ENCODE data around the gene CHST11.

Gene CHST11

DNA sequence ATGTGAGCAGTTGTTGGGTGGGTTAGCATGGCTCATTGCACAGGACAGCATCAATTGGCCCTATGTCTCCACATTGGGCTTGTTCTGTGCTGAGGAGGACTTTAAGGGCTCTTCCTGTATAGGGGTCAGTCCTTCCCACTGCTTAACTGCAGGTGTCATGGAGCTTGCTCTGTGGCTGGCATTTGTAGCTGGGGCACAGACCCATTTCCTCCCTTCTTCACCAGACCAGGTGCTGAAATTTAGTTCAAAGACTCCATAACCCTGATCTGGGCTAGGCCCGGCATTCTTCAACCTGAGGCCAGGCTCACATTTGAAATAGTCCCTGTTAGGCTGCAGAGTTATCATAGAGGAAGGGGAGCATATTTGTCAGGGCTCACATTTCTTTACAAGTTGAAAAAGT is 12.8 kb downstream of the CHST11 start (continued):
- TF ChIP-seq ZNF18 (tag by site-specific recombination; IDR thresholded peaks at IDR 0.05) (no peak), KLF7 (tag by site-specific recombination; IDR thresholded peaks at IDR 0.05; ENCODE audit: borderline replicate concordance) (no peak)

GRCh38 chr12:104470521-104470920 is 13.8 kb downstream of the CHST11 start:
- ChIA-PET CTCF (no interaction called here), POLR2A (no interaction called here)
- Histone ChIP-seq H3K4me1 (ENCODE audit: control insufficient read depth, insufficient read depth, low read length) (no peaks in the 10 kb centered on the region; the same call in 1 of the 2 replicates), H3K36me3 (ENCODE audit: control insufficient read depth in 2 of 2, insufficient read depth in 1 of 2, low read length in 2 of 2) (no peaks in the 10 kb centered on the region), H3K9me3 (ENCODE audit: control insufficient read depth, insufficient read depth, low read depth, low read length) (no peaks in the 10 kb centered on the region), H3K4me3 (ENCODE audit: low read depth, low read length) (no peak overlapping the region), H3K27ac (ENCODE audit: extremely low read depth, low read depth, low read length) (no peak overlapping the region)
- TF ChIP-seq, protein P1, sequence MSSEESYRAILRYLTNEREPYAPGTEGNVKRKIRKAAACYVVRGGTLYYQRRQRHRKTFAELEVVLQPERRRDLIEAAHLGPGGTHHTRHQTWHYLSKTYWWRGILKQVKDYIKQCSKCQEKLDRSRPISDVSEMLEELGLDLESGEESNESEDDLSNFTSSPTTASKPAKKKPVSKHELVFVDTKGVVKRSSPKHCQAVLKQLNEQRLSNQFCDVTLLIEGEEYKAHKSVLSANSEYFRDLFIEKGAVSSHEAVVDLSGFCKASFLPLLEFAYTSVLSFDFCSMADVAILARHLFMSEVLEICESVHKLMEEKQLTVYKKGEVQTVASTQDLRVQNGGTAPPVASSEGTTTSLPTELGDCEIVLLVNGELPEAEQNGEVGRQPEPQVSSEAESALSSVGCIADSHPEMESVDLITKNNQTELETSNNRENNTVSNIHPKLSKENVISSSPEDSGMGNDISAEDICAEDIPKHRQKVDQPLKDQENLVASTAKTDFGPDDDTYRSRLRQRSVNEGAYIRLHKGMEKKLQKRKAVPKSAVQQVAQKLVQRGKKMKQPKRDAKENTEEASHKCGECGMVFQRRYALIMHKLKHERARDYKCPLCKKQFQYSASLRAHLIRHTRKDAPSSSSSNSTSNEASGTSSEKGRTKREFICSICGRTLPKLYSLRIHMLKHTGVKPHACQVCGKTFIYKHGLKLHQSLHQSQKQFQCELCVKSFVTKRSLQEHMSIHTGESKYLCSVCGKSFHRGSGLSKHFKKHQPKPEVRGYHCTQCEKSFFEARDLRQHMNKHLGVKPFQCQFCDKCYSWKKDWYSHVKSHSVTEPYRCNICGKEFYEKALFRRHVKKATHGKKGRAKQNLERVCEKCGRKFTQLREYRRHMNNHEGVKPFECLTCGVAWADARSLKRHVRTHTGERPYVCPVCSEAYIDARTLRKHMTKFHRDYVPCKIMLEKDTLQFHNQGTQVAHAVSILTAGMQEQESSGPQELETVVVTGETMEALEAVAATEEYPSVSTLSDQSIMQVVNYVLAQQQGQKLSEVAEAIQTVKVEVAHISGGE (tag by site-specific recombination; conservative IDR thresholded peaks at IDR 0.05; ENCODE audit: low read depth), result no peak
- TF ChIP-seq ZNF248 (tag by site-specific recombination; IDR thresholded peaks at IDR 0.05), result no peak

DNA sequence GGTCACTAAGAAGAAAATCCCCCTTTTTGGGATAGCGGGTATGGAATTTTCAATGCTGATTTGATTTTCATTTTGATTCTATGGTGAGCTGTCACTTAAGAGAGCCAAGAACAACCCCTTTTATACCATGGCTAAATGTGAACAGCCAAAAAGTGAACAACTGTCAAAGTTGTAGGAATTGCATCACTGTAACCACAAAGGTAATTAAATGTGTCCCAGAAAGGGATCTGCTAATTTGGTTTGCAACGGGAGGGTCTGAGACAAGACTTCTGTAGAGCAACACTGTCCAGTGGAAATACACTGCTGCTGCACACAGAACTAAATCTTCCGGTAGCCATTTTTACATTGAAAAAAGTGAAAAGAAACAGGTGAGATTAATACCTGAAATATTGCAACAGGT is 14.6 kb downstream of the CHST11 start:
- ChIA-PET CTCF (interaction anchor here (0.7 to 1.2 kb wide), 2 partner anchors 90 to 113 kb away, joined by 3 read pairs; no protein-coding TSS in a partner anchor), POLR2A (no interaction called here)
- Histone ChIP-seq H3K9me3 (ENCODE audit: control insufficient read depth, insufficient read depth, low read depth, low read length) (no peaks in the 10 kb centered on the region), H3K27ac (ENCODE audit: extremely low read depth, low read depth, low read length) (no peak overlapping the region), H3K4me1 (ENCODE audit: control insufficient read depth, insufficient read depth, low read length) (no peaks in the 10 kb centered on the region; the same call in 1 of the 2 replicates), H3K36me3 (ENCODE audit: control insufficient read depth in 2 of 2, insufficient read depth in 1 of 2, low read length in 2 of 2) (no peaks in the 10 kb centered on the region), H3K4me3 (ENCODE audit: low read depth, low read length) (no peak overlapping the region)
- 0 out of 2 replicates have a peak, but pooled peaks have one; percentile 37 for TF ChIP-seq MZF1 (tag by site-specific recombination; IDR thresholded peaks at IDR 0.05; ENCODE audit: borderline replicate concordance)
- no peak for TF ChIP-seq ZXDB (tag by site-specific recombination; IDR thresholded peaks at IDR 0.05)
- TF ChIP-seq, protein P2, sequence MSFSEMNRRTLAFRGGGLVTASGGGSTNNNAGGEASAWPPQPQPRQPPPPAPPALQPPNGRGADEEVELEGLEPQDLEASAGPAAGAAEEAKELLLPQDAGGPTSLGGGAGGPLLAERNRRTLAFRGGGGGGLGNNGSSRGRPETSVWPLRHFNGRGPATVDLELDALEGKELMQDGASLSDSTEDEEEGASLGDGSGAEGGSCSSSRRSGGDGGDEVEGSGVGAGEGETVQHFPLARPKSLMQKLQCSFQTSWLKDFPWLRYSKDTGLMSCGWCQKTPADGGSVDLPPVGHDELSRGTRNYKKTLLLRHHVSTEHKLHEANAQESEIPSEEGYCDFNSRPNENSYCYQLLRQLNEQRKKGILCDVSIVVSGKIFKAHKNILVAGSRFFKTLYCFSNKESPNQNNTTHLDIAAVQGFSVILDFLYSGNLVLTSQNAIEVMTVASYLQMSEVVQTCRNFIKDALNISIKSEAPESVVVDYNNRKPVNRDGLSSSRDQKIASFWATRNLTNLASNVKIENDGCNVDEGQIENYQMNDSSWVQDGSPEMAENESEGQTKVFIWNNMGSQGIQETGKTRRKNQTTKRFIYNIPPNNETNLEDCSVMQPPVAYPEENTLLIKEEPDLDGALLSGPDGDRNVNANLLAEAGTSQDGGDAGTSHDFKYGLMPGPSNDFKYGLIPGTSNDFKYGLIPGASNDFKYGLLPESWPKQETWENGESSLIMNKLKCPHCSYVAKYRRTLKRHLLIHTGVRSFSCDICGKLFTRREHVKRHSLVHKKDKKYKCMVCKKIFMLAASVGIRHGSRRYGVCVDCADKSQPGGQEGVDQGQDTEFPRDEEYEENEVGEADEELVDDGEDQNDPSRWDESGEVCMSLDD (tag by site-specific recombination; IDR thresholded peaks at IDR 0.05), result no peak
- TF ChIP-seq ZNF280C (tag by site-specific recombination; IDR thresholded peaks at IDR 0.05), result no peak
- no peak for TF ChIP-seq ZBTB26 (tag by site-specific recombination; optimal IDR thresholded peaks at IDR 0.05)
- 0 out of 2 replicates have a peak, but pooled peaks have one; percentile 29 for TF ChIP-seq FEZF1 (tag by site-specific recombination; IDR thresholded peaks at IDR 0.05)
- TF ChIP-seq ZNF23 (tag by site-specific recombination; IDR thresholded peaks at IDR 0.05; ENCODE audit: borderline replicate concordance), result no peak
- TF ChIP-seq ZNF146 (tag by site-specific recombination; IDR thresholded peaks at IDR 0.05), result no peak
- no peak for TF ChIP-seq ZBTB1 (tag by site-specific recombination; IDR thresholded peaks at IDR 0.05)

Data from HEK293 (cell line).